Hepatocyte (in vitro differentiated cells): Measurements from ENCODE around the gene THAP9. TPM values are rescaled to one million over a fixed set of nuclear protein-coding genes. Genes with fewer than 3 reads are reported as not detected.

Source experiments
- DNase-seq: peaks from one replicate; pipeline ENCODE4 v3.0.0-alpha.2; 2016; ENCODE audit warnings: low spot score
- H2AFZ ChIP-seq: fragments of 200-600 bp; sonication (generic); 2 replicates; pipeline ENCODE4 v1.6.0; 2016; ENCODE audit warnings: antibody characterized with exemption, mild to moderate bottlenecking
- H3K27ac ChIP-seq: fragments of 200-600 bp; sonication (generic); 2 replicates; pipeline ENCODE4 v1.5.1; 2016; ENCODE audit warnings: mild to moderate bottlenecking
- H3K27me3 ChIP-seq: fragments of 200-600 bp; sonication (generic); 2 replicates; pipeline ENCODE4 v1.6.1; 2016
- H3K36me3 ChIP-seq: fragments of 200-600 bp; sonication (generic); replicated peaks from 2 replicates; pipeline ENCODE4 v1.5.1; 2016; ENCODE audit warnings: low read depth; ENCODE audit not compliant: insufficient read depth
- H3K4me1 ChIP-seq: fragments of 200-600 bp; sonication (generic); 2 replicates; pipeline ENCODE4 v1.5.1; 2016; ENCODE audit warnings: mild to moderate bottlenecking, moderate library complexity; ENCODE audit not compliant: insufficient read depth
- H3K4me2 ChIP-seq: fragments of 200-600 bp; sonication (generic); 2 replicates; pipeline ENCODE4 v1.6.0; 2016
- H3K4me3 ChIP-seq: fragments of 200-600 bp; sonication (generic); 2 replicates; pipeline ENCODE4 v1.5.1; 2016; ENCODE audit warnings: mild to moderate bottlenecking
- H3K79me2 ChIP-seq: fragments of 200-600 bp; sonication (generic); 2 replicates; pipeline ENCODE4 v1.6.0; 2017; ENCODE audit warnings: mild to moderate bottlenecking
- H3K9me2 ChIP-seq: fragments of 200-600 bp; sonication (generic); replicated peaks from 2 replicates; pipeline ENCODE4 v1.6.0; 2017; ENCODE audit warnings: mild to moderate bottlenecking; ENCODE audit not compliant: insufficient read depth
- H3K9me3 ChIP-seq: fragments of 200-600 bp; sonication (generic); 2 replicates; pipeline ENCODE4 v1.5.1; 2016; ENCODE audit warnings: low read depth, mild to moderate bottlenecking
- H4K20me1 ChIP-seq: fragments of 200-600 bp; sonication (generic); 2 replicates; pipeline ENCODE4 v1.6.0; 2016; ENCODE audit warnings: mild to moderate bottlenecking; ENCODE audit not compliant: insufficient read depth, poor library complexity, severe bottlenecking
- EZH2 ChIP-seq: fragments of 200-600 bp; sonication (generic); IDR thresholded peaks from 2 replicates; pipeline ENCODE4 v1.6.1; 2016; ENCODE audit warnings: antibody characterized with exemption, mild to moderate bottlenecking, borderline replicate concordance
- EZH2phosphoT487 ChIP-seq: fragments of 200-600 bp; sonication (generic); IDR thresholded peaks from one replicate; pipeline ENCODE4 v1.6.1; 2018; ENCODE audit warnings: antibody characterized with exemption, mild to moderate bottlenecking, low read depth, moderate library complexity; ENCODE audit not compliant: unreplicated experiment, severe bottlenecking
- WGBS: methylation state at CpG from one replicate; pipeline ENCODE4 v1.1.6; 2016; ENCODE audit warnings: low lambda C conversion rate; ENCODE audit errors: missing lambda C conversion rate; 5-methylcytosine and 5-hydroxymethylcytosine counted together
- polyA plus RNA-seq: library from polyadenylated mRNA; unstranded; fragments of >200 nt; fragmentation: Nextera tagmentation; extraction: Ambion mirVana; gene quantifications from 2 replicates; pipeline ENCODE4 v1.2.1, GENCODE V29; 2016
- total RNA-seq: library from RNA; depleted of rRNA; stranded (reverse); fragments of >200 nt; gene quantifications from 2 replicates; pipeline ENCODE4 v1.2.3, GENCODE V29; 2014
- TF ChIP-seq, protein P1 (sequence below): fragments of 200-600 bp; sonication (generic); IDR thresholded peaks from 2 replicates; pipeline ENCODE4 v1.5.1; 2016; ENCODE audit warnings: antibody characterized with exemption, mild to moderate bottlenecking; ENCODE audit not compliant: poor library complexity

Gene THAP9
- total and polyA plus RNA-seq, 2 experiments from 2014 or later, result 2.1 to 12.5 TPM

- Histone ChIP-seq H3K9me3 (no peaks in the 10 kb centered on the region), H3K36me3 (no peaks in the 10 kb centered on the region), H3K27ac (no peak overlapping the region), H3K9me2 (no peaks in the 10 kb centered on the region), H3K79me2 (no peaks in the 10 kb centered on the region), H3K4me3 (no peak overlapping the region), H3K4me2 (no peak overlapping the region), H3K4me1 (no peaks in the 10 kb centered on the region), H4K20me1 (no peaks in the 10 kb centered on the region), H3K27me3 (no peaks in the 10 kb centered on the region), H2AFZ (no peak overlapping the region)
- no peak for DNase-seq
- TF ChIP-seq EZH2 (no peak), EZH2phosphoT487 (no peak)
- TF ChIP-seq, protein P1, sequence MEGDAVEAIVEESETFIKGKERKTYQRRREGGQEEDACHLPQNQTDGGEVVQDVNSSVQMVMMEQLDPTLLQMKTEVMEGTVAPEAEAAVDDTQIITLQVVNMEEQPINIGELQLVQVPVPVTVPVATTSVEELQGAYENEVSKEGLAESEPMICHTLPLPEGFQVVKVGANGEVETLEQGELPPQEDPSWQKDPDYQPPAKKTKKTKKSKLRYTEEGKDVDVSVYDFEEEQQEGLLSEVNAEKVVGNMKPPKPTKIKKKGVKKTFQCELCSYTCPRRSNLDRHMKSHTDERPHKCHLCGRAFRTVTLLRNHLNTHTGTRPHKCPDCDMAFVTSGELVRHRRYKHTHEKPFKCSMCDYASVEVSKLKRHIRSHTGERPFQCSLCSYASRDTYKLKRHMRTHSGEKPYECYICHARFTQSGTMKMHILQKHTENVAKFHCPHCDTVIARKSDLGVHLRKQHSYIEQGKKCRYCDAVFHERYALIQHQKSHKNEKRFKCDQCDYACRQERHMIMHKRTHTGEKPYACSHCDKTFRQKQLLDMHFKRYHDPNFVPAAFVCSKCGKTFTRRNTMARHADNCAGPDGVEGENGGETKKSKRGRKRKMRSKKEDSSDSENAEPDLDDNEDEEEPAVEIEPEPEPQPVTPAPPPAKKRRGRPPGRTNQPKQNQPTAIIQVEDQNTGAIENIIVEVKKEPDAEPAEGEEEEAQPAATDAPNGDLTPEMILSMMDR, result no peak
Measured at GRCh38 chr4:82947498-82947897, 47.0 kb downstream of the THAP9 start.

DNA sequence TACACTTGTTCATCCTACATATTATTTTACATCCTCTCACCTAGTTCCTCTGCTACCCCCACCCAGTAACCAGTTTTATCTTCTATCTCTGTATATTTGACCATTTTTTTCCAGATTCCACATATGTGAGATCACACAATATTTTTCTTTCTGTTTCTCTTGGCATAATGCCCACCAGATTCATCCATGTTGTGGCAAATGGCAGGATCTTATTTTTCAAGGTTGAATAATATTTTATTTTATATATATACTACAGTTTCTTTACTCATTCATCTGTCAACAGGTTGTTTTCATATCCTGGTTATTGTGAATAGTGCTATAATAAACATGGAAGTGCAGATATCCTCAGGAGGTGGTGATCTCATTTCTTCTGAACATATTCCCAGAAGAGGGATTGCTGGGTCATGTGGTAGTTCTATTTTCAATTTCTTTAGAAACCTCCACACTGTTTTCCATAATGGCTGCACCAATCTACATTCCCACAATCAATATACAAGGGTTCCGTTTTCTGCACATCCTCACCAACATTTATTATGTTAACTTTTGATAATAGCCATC is 48.2 kb downstream of the THAP9 start:
- no peaks in the 10 kb centered on the region for H3K27me3 ChIP-seq
- no peak overlapping the region for H3K4me3 ChIP-seq
- H3K36me3 ChIP-seq, result no peaks in the 10 kb centered on the region
- 97% methylated on average over 1 of the region's 1 CpG for WGBS
- TF ChIP-seq, protein P1, result no peak
- TF ChIP-seq EZH2 (no peak), EZH2phosphoT487 (no peak)
- no peaks in the 10 kb centered on the region for H3K9me3 ChIP-seq
- H2AFZ ChIP-seq, result no peak overlapping the region
- H4K20me1 ChIP-seq, result no peaks in the 10 kb centered on the region
- H3K27ac ChIP-seq, result no peak overlapping the region
- DNase-seq, result no peak
- H3K79me2 ChIP-seq, result no peaks in the 10 kb centered on the region
- no peak overlapping the region for H3K4me2 ChIP-seq
- no peaks in the 10 kb centered on the region for H3K4me1 ChIP-seq
- no peaks in the 10 kb centered on the region for H3K9me2 ChIP-seq

DNA sequence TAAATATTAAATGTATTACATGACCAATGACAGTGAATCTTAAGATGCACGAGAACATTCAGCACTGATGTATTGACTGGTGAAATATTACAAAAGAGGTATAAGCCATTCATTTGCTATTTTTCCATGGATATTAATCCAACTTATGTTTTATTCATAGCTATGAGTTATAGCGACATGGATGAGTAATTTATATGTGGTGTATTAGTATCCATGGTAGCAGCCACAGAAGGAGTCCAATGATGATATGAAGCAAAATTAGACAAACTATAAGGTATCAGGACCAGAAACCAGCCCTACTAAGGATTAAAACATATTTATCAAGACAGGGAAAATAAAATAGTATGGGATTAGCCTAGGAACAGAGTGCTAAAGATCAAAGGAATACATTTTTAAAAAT is 50.7 kb downstream of the THAP9 start:
- Histone ChIP-seq H3K27me3 (no peaks in the 10 kb centered on the region), H3K9me3 (no peaks in the 10 kb centered on the region), H3K4me3 (no peak overlapping the region), H3K4me2 (no peak overlapping the region), H2AFZ (no peak overlapping the region), H4K20me1 (no peaks in the 10 kb centered on the region), H3K79me2 (no peaks in the 10 kb centered on the region), H3K9me2 (no peaks in the 10 kb centered on the region), H3K27ac (no peak overlapping the region), H3K4me1 (no peaks in the 10 kb centered on the region), H3K36me3 (no peaks in the 10 kb centered on the region)
- 98% methylated on average over 2 of the region's 2 CpGs for WGBS
- DNase-seq, result no peak
- TF ChIP-seq, protein P1, result no peak
- TF ChIP-seq EZH2phosphoT487 (no peak), EZH2 (no peak)

GRCh38 chr4:82954212-82954611 is 53.7 kb downstream of the THAP9 start:
- TF ChIP-seq, protein P1, result no peak
- TF ChIP-seq EZH2, result no peak
- TF ChIP-seq EZH2phosphoT487, result no peak
- no peaks in the 10 kb centered on the region for H3K9me2 ChIP-seq
- H3K4me2 ChIP-seq, result no peak overlapping the region
- no peak overlapping the region for H2AFZ ChIP-seq
- H3K27me3 ChIP-seq, result no peaks in the 10 kb centered on the region
- 100% methylated on average over 4 of the region's 4 CpGs for WGBS
- DNase-seq, result no peak
- H3K4me3 ChIP-seq, result no peak overlapping the region
- H3K4me1 ChIP-seq, result no peaks in the 10 kb centered on the region
- no peaks in the 10 kb centered on the region for H3K79me2 ChIP-seq
- H4K20me1 ChIP-seq, result no peaks in the 10 kb centered on the region
- H3K27ac ChIP-seq, result no peak overlapping the region
- no peaks in the 10 kb centered on the region for H3K36me3 ChIP-seq
- H3K9me3 ChIP-seq, result no peaks in the 10 kb centered on the region
